ENCODE measurements around the gene H2BK1. TPM values are rescaled to one million over a fixed set of nuclear protein-coding genes. Genes with fewer than 3 reads are reported as not detected.

H2BK1 gene
- total and polyA plus RNA-seq, 2 of the 13 experiments (the other 11 are each of a cell fraction or from before 2014, with no cell fraction given): not detected

DNA sequence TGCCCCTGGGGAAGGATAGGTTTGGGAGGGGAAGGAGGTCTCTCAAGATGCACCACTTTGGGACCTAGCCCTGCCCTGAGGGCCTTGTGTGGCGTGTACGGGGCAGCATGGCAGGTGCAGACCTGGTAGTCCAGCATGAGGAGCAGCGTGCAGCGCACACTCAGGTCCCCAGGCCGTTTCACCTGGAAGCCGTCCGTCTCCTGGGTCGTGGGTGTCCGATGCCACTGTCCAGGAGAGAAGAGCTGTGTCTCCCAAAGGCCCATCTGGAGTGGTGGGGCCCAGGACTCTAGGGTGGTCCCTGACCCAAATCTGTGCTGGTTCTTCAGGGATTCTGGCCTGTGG lies 31.4 kb upstream of the H2BK1 start:
- WGBS (ENCODE audit: low lambda C conversion rate): no CpG with 5 or more reads among the region's 9 CpGs
- CTCF ChIA-PET (ENCODE audit: low intra/inter-chr PET ratio, low total read pairs): no interaction called here
- TF ChIP-seq ZNF484 (CRISPR knock-in tag; IDR thresholded peaks at IDR 0.05; ENCODE audit: borderline replicate concordance, low read depth): no peak
- TF ChIP-seq ZNF577 (CRISPR knock-in tag; IDR thresholded peaks at IDR 0.05; ENCODE audit: borderline replicate concordance, low read depth): no peak
- TF ChIP-seq ZKSCAN8 (CRISPR knock-in tag; IDR thresholded peaks at IDR 0.05; ENCODE audit: borderline replicate concordance): no peak
- no peak for TF ChIP-seq ZNF207 (IDR thresholded peaks at IDR 0.05; ENCODE audit: borderline replicate concordance)
- TF ChIP-seq PAWR (CRISPR knock-in tag; IDR thresholded peaks at IDR 0.05; ENCODE audit: borderline replicate concordance): no peak
- TF ChIP-seq AGO1 (IDR thresholded peaks at IDR 0.05; ENCODE audit: low read depth, low read length, poor library complexity, severe bottlenecking): no peak
- TF ChIP-seq ZFP91 (CRISPR knock-in tag; IDR thresholded peaks at IDR 0.05; ENCODE audit: borderline replicate concordance): 0 out of 2 replicates have a peak, but pooled peaks have one; percentile 1
- TF ChIP-seq ZNF33A (CRISPR knock-in tag; IDR thresholded peaks at IDR 0.05; ENCODE audit: borderline replicate concordance): no peak
- no peak for TF ChIP-seq PHF8 (CRISPR knock-in tag; IDR thresholded peaks at IDR 0.05)
- TF ChIP-seq AGO2 (optimal IDR thresholded peaks at IDR 0.05; ENCODE audit: low read depth, low read length): peak; percentile 81

More for the DNA sequence above, 31.4 kb upstream of the H2BK1 start:
- ATAC-seq (no peak), FAIRE-seq (no peak), DNase-seq (ENCODE audit: low spot score) (no peak)
- H3K9me3 ChIP-seq (ENCODE audit: low read length): no peaks in the 10 kb centered on the region
- H3K4me1 ChIP-seq (ENCODE audit: insufficient read depth, low read length): peaks cover 49% of the 10 kb centered on the region
- H3K4me2 ChIP-seq (ENCODE audit: low read depth, low read length): no peak overlapping the region
- H3K27ac ChIP-seq (ENCODE audit: extremely low read length, insufficient read depth, low read length): no peak overlapping the region
- peaks cover 2 to 13% of the 10 kb centered on the region in 2 experiments; a peak in 3 of 5 replicates for H3K36me3 ChIP-seq (replicated peaks in 1 of 2; ENCODE audit: control insufficient read depth in 1 of 2, insufficient read depth in 2 of 2, low read length in 2 of 2)
- H3K4me3 ChIP-seq (replicated peaks in 1 of 3; ENCODE audit: insufficient read depth in 1 of 3, low read depth in 2 of 3, low read length in 3 of 3): no peak overlapping the region
- no peaks in the 10 kb centered on the region for H3K79me2 ChIP-seq (ENCODE audit: insufficient read depth, low read length)
- no peaks in the 10 kb centered on the region for H4K20me1 ChIP-seq (ENCODE audit: insufficient read depth, low read length)
- POLR2A ChIA-PET: interaction anchor here (1.8 kb wide), 1 partner anchor 9 kb away, joined by 5 read pairs; the partner anchor contains the start of gene CHPF2
- peaks cover under 1 to 19% of the 10 kb centered on the region in 2 experiments; a peak in 3 of 5 replicates for H3K27me3 ChIP-seq (ENCODE audit: control insufficient read depth in 1 of 2, insufficient read depth in 2 of 2, low read length in 2 of 2)
- intact Hi-C loops (cut with micrococcal nuclease; ENCODE audit: unreplicated experiment): loop anchor here (10.0 kb wide), 1 partner anchor 157 kb away; the partner anchor contains the start of genes AGAP3, FASTK and TMUB1
- in situ Hi-C loops (cut with HindIII; ENCODE audit: extremely low pct_ligation_motif_present, low pct_unique_long_range_greater_than_20kb): no loop called here
- H2AFZ ChIP-seq (ENCODE audit: low read length): no peak overlapping the region
- BruUV-seq (replicated peaks): no TSS peak
- H3K9ac ChIP-seq (ENCODE audit: insufficient read depth, low read depth, low read length): no peak overlapping the region
